HG03060 (cell line): ENCODE data around the gene PRTFDC1.
A peak's percentile ranks its signal among the peaks of the same experiment; 100 is the strongest.
"Not testable (repeated sequence)": the region's sequence is repeated elsewhere in the genome, so short reads cannot be mapped to it uniquely, and the experiment has no call there.

ENCODE experiments used
- ATAC-seq: cut with Tn5 transposase; IDR thresholded peaks from one replicate; pipeline ENCODE4 v1.9.1; 2021; ENCODE audit warnings: low read depth, moderate number of reproducible peaks; ENCODE audit not compliant: unreplicated experiment

The PRTFDC1 gene

GRCh38 chr10:24952143-24952706 lies at the start of gene PRTFDC1:
Gene PRTFDC1 (minus strand): TSS chr10:24952606. CDS start chr10:24952575, 31 bp downstream.
- ATAC-seq: no peak

GRCh38 chr10:24998044-24998443 lies 45.6 kb upstream of the PRTFDC1 start:
- no peak for ATAC-seq

GRCh38 chr10:24995072-24995471 lies 42.7 kb upstream of the PRTFDC1 start:
- no peak for ATAC-seq

GRCh38 chr10:24993237-24993958 lies 41.0 kb upstream of the PRTFDC1 start:
- ATAC-seq: no peak

- ATAC-seq: no peak
Measured at GRCh38 chr10:24992512-24993133, 40.2 kb upstream of the PRTFDC1 start.

- ATAC-seq: no peak
Measured at GRCh38 chr10:24991298-24991697, 38.9 kb upstream of the PRTFDC1 start.

- ATAC-seq: no peak
Measured at GRCh38 chr10:24989867-24990266, 37.5 kb upstream of the PRTFDC1 start.

- ATAC-seq: no peak
Measured at GRCh38 chr10:24988831-24989640, 36.6 kb upstream of the PRTFDC1 start.

GRCh38 chr10:24984906-24985305 lies 32.5 kb upstream of the PRTFDC1 start:
- ATAC-seq: no peak

- no peak for ATAC-seq
Measured at GRCh38 chr10:24983946-24984345, 31.5 kb upstream of the PRTFDC1 start.

- no peak for ATAC-seq
Measured at GRCh38 chr10:24983130-24983529, 30.7 kb upstream of the PRTFDC1 start.

GRCh38 chr10:24982319-24983112 lies 30.1 kb upstream of the PRTFDC1 start:
- ATAC-seq: peak; percentile 43

- no peak for ATAC-seq
Measured at GRCh38 chr10:24981161-24981710, 28.8 kb upstream of the PRTFDC1 start.

- ATAC-seq: no peak
Measured at GRCh38 chr10:24979685-24980084, 27.3 kb upstream of the PRTFDC1 start.

GRCh38 chr10:24974976-24975375 lies 22.6 kb upstream of the PRTFDC1 start:
- ATAC-seq: no peak

GRCh38 chr10:24973163-24973562 lies 20.8 kb upstream of the PRTFDC1 start:
- ATAC-seq: no peak

GRCh38 chr10:24971374-24971773 lies 19.0 kb upstream of the PRTFDC1 start:
- no peak for ATAC-seq

- ATAC-seq: no peak
Measured at GRCh38 chr10:24969841-24970281, 17.5 kb upstream of the PRTFDC1 start.

- not testable (repeated sequence) for ATAC-seq
Measured at GRCh38 chr10:24968951-24969350, 16.5 kb upstream of the PRTFDC1 start.

- no peak for ATAC-seq
Measured at GRCh38 chr10:24968349-24968748, 15.9 kb upstream of the PRTFDC1 start.
